GM10266 (cell line): ENCODE measurements around the gene SPINT2.

Source experiments
- DNase-seq: peaks from one replicate; pipeline ENCODE4 v3.0.0; 2012; ENCODE audit errors: extremely low spot score
- CTCF ChIP-seq: IDR thresholded peaks from 2 replicates; pipeline ENCODE4 v1.5.1; 2012; ENCODE audit warnings: mild to moderate bottlenecking, low read depth; ENCODE audit not compliant: control insufficient read depth, insufficient read depth; ENCODE audit errors: missing control alignments

The SPINT2 gene

GRCh38 chr19:38280030-38280921 lies 15.9 kb downstream of the SPINT2 start:
- DNase-seq: no peak
- TF ChIP-seq CTCF: no peak

DNA sequence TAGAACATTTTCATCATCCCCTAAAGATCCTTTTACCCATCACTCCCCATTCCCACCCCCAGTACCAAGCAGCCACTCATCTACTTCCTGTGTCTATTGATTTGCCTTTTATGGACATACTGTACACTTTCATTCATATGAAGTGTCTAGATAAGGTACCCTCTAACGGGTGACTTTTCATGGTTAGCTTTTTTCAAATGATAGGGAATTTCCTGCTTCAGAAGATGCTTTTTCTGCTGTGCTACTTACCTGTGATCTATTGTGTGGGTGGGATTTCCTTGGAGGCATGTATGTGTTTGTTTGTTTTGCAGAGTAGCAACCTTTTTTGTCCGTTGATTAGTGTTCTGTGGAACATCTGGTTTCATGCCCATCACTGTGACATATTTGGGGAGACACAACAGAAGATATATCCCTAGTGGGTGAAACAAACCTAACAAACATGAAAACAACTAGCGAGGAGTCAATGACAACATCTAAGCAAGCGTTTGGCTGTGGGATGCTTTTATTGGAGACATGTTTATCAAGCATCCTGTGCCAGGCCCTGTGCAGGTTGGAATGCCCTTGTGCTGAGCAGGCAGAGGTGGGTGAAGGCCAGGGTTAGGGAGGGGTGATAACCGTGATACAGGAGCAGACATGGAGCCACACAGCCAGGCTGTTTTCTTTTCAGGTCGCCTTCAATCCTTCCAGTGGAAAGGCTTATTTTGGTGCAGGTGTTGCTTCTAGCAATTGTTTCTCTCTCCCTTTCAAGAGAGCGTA lies 17.6 kb downstream of the SPINT2 start:
- TF ChIP-seq CTCF: no peak
- no peak for DNase-seq

DNA sequence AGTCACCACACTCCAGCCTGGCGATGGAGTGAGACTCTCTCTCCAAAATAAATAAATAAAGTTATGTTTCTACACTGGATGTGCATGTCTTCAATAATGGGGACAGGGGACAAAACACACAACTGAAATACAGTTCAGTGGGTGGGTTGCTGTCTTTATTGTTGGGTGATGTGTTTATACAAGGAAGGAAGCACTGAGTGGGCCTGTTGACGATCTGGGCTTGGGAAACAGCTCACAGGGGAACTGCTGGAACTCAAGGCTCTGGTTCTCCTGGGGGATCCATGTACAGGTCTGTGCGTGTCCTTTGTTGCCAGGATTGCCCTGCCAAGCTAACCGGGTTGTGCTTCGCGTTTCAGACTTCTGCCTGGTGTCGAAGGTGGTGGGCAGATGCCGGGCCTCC lies 18.9 kb downstream of the SPINT2 start:
- TF ChIP-seq CTCF: no peak

GRCh38 chr19:38284422-38284821 lies 20.0 kb downstream of the SPINT2 start:
- peak; percentile 60 for DNase-seq
- TF ChIP-seq CTCF: no peak

More for the DNA sequence above, 18.9 kb downstream of the SPINT2 start:
- no peak for DNase-seq

- no peak for DNase-seq
These were observed 21.2 kb downstream of the SPINT2 start for GRCh38 chr19:38285567-38285966.

DNA sequence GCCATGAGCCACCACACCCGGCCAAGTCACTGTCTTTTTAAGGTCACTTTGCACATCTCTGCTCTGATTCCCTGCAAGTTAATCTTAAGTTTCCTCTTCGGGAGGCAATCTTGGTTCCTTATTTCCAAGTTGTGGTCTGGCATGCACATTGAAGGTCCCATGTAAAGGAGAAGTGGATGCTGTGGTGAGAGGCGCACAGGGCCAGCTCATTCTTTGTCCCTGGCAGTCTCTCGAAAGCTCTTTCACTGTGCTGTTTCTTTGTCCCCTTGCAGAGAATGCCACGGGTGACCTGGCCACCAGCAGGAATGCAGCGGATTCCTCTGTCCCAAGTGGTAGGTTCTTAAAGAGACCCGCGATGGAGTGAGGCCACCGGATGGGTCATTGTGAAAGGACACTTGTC lies 23.2 kb downstream of the SPINT2 start:
- no peak for DNase-seq
- TF ChIP-seq CTCF: no peak

More at GRCh38 chr19:38285567-38285966, 21.2 kb downstream of the SPINT2 start:
- TF ChIP-seq CTCF: no peak
